ENCODE results near the gene CACNA2D1.

CACNA2D1 gene

GRCh38 chr7:82358923-82359322, 84.7 kb downstream of the CACNA2D1 start (continued):
- TF ChIP-seq POU6F1 (CRISPR knock-in tag; IDR thresholded peaks at IDR 0.05; ENCODE audit: borderline replicate concordance, low read depth) = no peak

DNA sequence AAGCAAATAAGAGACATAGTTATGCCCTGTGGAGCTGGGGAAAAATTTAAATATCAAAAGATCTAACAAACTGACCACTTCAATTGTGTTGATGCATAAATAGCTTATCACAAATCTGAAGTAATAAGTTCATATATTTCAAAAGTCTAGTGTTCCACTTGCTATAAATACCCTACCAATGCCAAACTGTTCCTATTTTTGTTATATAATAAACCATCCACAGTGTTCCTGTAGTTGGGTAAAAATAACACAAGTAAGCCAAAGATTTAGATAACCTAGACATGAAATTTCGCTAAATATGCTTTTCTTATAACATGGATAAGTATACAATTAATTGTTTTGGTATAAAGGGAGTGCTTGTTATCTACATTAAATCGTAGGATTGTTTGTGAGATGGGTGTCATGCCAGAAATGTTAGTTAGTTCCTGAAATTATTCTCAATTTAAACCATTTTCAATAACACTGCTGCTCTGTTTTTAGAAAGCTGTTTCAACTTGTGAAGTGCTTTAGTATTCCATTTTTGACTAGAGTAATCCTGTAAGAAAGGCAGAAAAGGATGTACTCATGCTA, 85.5 kb downstream of the CACNA2D1 start:
- TF ChIP-seq ARNTL (CRISPR knock-in tag; IDR thresholded peaks at IDR 0.05; ENCODE audit: borderline replicate concordance, low read depth) (no peak), TOX (CRISPR knock-in tag; IDR thresholded peaks at IDR 0.05; ENCODE audit: borderline replicate concordance) (no peak), CSDC2 (CRISPR knock-in tag; IDR thresholded peaks at IDR 0.05) (no peak), ESRRG (CRISPR knock-in tag; IDR thresholded peaks at IDR 0.05) (no peak), TSHZ2 (CRISPR knock-in tag; IDR thresholded peaks at IDR 0.05) (no peak), ZFP3 (CRISPR knock-in tag; IDR thresholded peaks at IDR 0.05) (no peak), ZC3H10 (CRISPR knock-in tag; IDR thresholded peaks at IDR 0.05) (no peak), TCF4 (CRISPR knock-in tag; IDR thresholded peaks at IDR 0.05; ENCODE audit: borderline replicate concordance) (no peak), GLIS3 (CRISPR knock-in tag; IDR thresholded peaks at IDR 0.05) (no peak), ZNF8 (CRISPR knock-in tag; IDR thresholded peaks at IDR 0.05) (no peak), PATZ1 (CRISPR knock-in tag; IDR thresholded peaks at IDR 0.05; ENCODE audit: borderline replicate concordance) (no peak), OSR1 (CRISPR knock-in tag; IDR thresholded peaks at IDR 0.05) (no peak), ZFP30 (CRISPR knock-in tag; IDR thresholded peaks at IDR 0.05) (no peak), PPARA (CRISPR knock-in tag; IDR thresholded peaks at IDR 0.05; ENCODE audit: borderline replicate concordance) (no peak), SNAI2 (CRISPR knock-in tag; IDR thresholded peaks at IDR 0.05) (no peak)
- TF ChIP-seq, protein P1, sequence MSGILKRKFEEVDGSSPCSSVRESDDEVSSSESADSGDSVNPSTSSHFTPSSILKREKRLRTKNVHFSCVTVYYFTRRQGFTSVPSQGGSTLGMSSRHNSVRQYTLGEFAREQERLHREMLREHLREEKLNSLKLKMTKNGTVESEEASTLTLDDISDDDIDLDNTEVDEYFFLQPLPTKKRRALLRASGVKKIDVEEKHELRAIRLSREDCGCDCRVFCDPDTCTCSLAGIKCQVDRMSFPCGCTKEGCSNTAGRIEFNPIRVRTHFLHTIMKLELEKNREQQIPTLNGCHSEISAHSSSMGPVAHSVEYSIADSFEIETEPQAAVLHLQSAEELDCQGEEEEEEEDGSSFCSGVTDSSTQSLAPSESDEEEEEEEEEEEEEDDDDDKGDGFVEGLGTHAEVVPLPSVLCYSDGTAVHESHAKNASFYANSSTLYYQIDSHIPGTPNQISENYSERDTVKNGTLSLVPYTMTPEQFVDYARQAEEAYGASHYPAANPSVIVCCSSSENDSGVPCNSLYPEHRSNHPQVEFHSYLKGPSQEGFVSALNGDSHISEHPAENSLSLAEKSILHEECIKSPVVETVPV (CRISPR knock-in tag; IDR thresholded peaks at IDR 0.05) = no peak

DNA sequence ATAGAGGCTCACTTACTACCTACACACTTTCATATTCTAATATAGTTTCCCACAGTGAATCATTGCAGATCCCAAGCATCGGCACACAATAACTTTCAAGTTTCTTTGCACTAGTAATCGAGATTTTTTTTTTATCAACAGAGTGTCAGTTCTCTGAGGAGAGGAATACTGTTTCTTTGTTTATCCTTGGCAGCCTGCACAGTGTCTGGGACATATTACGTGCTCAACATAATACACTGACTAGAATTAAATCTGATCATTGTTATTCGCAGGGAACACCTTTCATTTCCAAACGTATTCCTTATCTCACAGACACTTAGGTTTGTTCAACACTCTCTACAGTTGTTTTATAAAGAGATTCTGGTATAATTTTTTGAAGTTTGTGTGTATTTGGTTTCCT, 95.3 kb downstream of the CACNA2D1 start:
- no peak for ATAC-seq
- TF ChIP-seq GLIS3 (CRISPR knock-in tag; IDR thresholded peaks at IDR 0.05) (no peak), SNAI2 (CRISPR knock-in tag; IDR thresholded peaks at IDR 0.05) (no peak), ZNF565 (CRISPR knock-in tag; conservative IDR thresholded peaks at IDR 0.05; ENCODE audit: low read depth) (no peak), PATZ1 (CRISPR knock-in tag; IDR thresholded peaks at IDR 0.05; ENCODE audit: borderline replicate concordance) (no peak), ZNF70 (CRISPR knock-in tag; IDR thresholded peaks at IDR 0.05) (no peak), ZC3H10 (CRISPR knock-in tag; IDR thresholded peaks at IDR 0.05) (no peak)

More for the DNA sequence above, 85.5 kb downstream of the CACNA2D1 start:
- no peak for ATAC-seq

GRCh38 chr7:82347808-82348207, 95.8 kb downstream of the CACNA2D1 start:
- TF ChIP-seq GLIS3 (CRISPR knock-in tag; IDR thresholded peaks at IDR 0.05) (no peak), TSHZ2 (CRISPR knock-in tag; IDR thresholded peaks at IDR 0.05) (no peak)
- TF ChIP-seq, protein P1 (CRISPR knock-in tag; IDR thresholded peaks at IDR 0.05) = no peak
- ATAC-seq = no peak

Measured in SK-N-SH treated with all-trans-retinoic acid at 6 μM for 48 hours (cell line).